Sigmoid colon (tissue), 7 donors: ENCODE measurements around the gene PPP1R12B. TPM values are rescaled to one million over a fixed set of nuclear protein-coding genes. Genes with fewer than 3 reads are reported as not detected.
"Not testable (repeated sequence)": the region's sequence is repeated elsewhere in the genome, so short reads cannot be mapped to it uniquely, and the experiment has no call there.

Experiments
- DNase-seq: peaks from one replicate; pipeline ENCODE4 v3.0.0-alpha.2; 2019
- H3K27ac ChIP-seq, 4 donors: fragments of 200-600 bp; sonication (generic); one replicate each; pipeline ENCODE4 v1.5.1; 2016 to 2019; ENCODE audit warnings: mild to moderate bottlenecking in 1 of 4
- H3K27me3 ChIP-seq, 3 donors: fragments of 200-600 bp; sonication (generic); one replicate each; pipeline ENCODE4 v1.5.1; 2019; ENCODE audit warnings: mild to moderate bottlenecking in 1 of 3
- H3K36me3 ChIP-seq, 4 donors: fragments of 200-600 bp; sonication (generic); one replicate each; pipeline ENCODE4 v1.5.1; 2016 to 2019
- H3K4me1 ChIP-seq, 4 donors: fragments of 200-600 bp; sonication (generic); one replicate each; pipeline ENCODE4 v1.5.1; 2017 to 2019
- H3K4me3 ChIP-seq, 4 donors: fragments of 200-600 bp; sonication (generic); one replicate each; pipeline ENCODE4 v1.5.1; 2017 to 2019; ENCODE audit warnings: mild to moderate bottlenecking in 2 of 4, moderate library complexity in 1 of 4
- H3K9me3 ChIP-seq, 4 donors: fragments of 200-600 bp in 3 of 4; sonication (generic) in 3 of 4; one replicate each; pipeline versions ENCODE4 v1.5.1 to v1.6.1; 2013 to 2019
- EP300 ChIP-seq, 4 donors: sonication (generic); formaldehyde crosslinking; IDR thresholded peaks; one replicate each; pipeline ENCODE4 v1.6.1; 2017; ENCODE audit warnings: antibody characterized with exemption in 4 of 4
- POLR2A ChIP-seq, 2 donors: fragments of 450-650 bp; IDR thresholded peaks; one replicate each; pipeline ENCODE4 v1.6.1; 2016; ENCODE audit warnings: antibody characterized with exemption in 2 of 2, mild to moderate bottlenecking in 2 of 2, moderate library complexity in 2 of 2
- POLR2AphosphoS5 ChIP-seq, 4 donors: sonication (generic); formaldehyde crosslinking; IDR thresholded peaks; one replicate each; pipeline ENCODE4 v1.6.1; 2017; ENCODE audit warnings: antibody characterized with exemption in 4 of 4
- WGBS, 2 donors: extraction: QIAGEN DNeasy Blood & Tissue Kit; methylation state at CpG; one replicate each; pipeline ENCODE4 v1.1.7; 2013; 5-methylcytosine and 5-hydroxymethylcytosine counted together
- intact Hi-C: fragments of 100-400 bp; cut with DNase I; formaldehyde crosslinking; loops from one replicate; pipeline ENCODE4 v1.15.1; 2023
- polyA plus RNA-seq, 3 donors: library from polyadenylated mRNA; stranded (reverse); fragments of 200-250 nt; gene quantifications; one replicate each; pipeline ENCODE4 v1.2.3, GENCODE V29; 2013
- total RNA-seq, 4 donors: library from RNA; depleted of rRNA; stranded (reverse); fragments of >200 nt; gene quantifications; one replicate each; pipeline ENCODE4 v1.1.0, GENCODE V29; 2016
- TF ChIP-seq, protein P1 (sequence below), 4 experiments: fragments of 450-650 bp in 3 of 4; fragments of 200-600 bp in 1 of 4; IDR thresholded peaks; one replicate each; pipeline ENCODE4 v1.5.1; 2016 to 2019; ENCODE audit warnings: antibody characterized with exemption in 4 of 4, mild to moderate bottlenecking in 3 of 4, moderate library complexity in 2 of 4
- donor health status: healthy with polysubstance abuse.
- donor health status: Bipolar disorder and iron deficiency.
- donor health status: healthy.

Gene PPP1R12B
- total and polyA plus RNA-seq, 7 donors = 5.3 to 995 (median 493) TPM

DNA sequence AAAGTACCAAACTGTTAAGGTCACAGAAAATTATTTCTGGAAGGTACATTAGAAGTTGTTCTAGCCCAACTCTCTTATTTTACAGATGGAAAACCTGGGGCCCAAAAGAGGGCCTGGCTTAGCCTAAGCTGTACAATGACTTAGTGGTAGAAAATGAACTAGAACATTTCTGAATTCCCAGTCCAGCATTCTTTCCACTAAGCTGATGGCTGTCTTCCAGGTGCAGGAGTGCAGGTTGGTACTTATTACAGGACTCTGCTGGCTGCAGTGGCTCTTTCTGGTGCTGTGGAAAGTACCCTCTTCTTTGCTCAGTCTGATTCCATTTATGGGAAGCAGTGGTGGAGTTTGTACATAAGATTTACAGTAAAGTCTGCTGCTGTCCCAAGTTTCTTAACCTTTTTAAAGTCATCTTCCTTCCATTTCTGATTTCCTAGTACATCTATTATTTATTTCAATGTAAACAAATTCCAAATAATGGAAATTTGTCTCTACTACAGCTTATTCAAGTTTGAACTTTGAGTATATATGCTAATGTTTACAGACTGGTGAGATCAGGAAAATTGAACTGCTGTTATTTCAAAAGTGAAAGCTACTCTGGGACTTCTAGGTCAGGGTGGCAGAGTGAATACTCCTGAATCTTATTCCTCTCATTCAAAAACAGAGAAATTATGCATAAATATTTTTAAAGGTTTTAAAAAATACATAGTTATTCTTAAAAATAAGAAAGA lies 171.8 kb downstream of the PPP1R12B start:
- H3K4me3 ChIP-seq, H3K27me3 ChIP-seq, intact Hi-C loops, H3K9me3 ChIP-seq, DNase-seq, H3K36me3 ChIP-seq: not testable (repeated sequence)
- Histone ChIP-seq H3K27ac (peak overlapping the region; percentile 65 to 83 (median 77)), H3K4me1 (peaks cover 0 to 53% (median 46%) of the 10 kb centered on the region in 4 donors)

DNA sequence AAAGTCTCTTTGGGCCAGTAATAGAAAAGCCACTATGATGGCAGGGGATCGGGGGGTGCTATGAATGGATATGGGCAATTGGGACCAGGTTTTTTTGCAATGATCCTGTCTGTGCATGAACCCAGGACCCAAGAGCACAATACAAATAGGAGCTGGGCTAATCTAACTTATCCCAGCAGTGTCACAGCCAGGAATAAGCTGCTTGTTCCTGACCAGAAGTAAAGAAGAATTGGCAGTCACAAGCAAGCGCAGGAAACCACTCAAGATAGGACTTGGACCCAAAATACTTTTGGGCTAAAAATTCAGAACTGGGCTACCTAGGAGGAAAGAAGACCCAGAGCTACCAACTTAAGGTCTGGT lies 172.3 kb downstream of the PPP1R12B start:
- H3K4me3 ChIP-seq, H3K9me3 ChIP-seq, DNase-seq, H3K27me3 ChIP-seq, intact Hi-C loops, H3K36me3 ChIP-seq: not testable (repeated sequence)
- WGBS, 2 donors = 98% methylated on average over 2 of the region's 2 CpGs
- peaks cover 0 to 52% (median 46%) of the 10 kb centered on the region in 4 donors for H3K4me1 ChIP-seq
- H3K27ac ChIP-seq = peak overlapping the region; percentile 65 to 83 (median 77)

DNA sequence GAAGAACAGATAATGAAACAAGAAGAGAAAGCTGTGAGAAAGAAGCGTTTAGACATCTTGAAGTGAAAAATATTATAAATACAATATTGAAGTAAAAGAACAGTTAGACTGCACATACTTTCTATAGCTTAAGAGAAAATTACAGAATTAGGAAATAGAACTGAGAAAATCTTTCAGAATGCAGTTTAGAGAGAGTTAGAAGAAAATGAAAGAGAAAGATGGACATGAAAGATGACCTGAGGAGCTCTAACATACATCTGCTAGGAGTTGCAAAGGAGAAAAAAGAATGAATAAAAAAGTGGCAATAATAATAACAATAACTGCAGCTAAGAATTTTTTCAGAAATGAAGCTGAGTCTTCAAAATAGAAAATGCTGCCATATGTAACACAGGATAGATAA lies 173.0 kb downstream of the PPP1R12B start:
- 87 to 92% methylated on average over 1 of the region's 1 CpG for WGBS, 2 donors
- H3K36me3 ChIP-seq, H3K27me3 ChIP-seq, intact Hi-C loops, DNase-seq, H3K4me3 ChIP-seq, H3K9me3 ChIP-seq: not testable (repeated sequence)
- Histone ChIP-seq H3K4me1 (peaks cover 0 to 46% (median 41%) of the 10 kb centered on the region in 4 donors), H3K27ac (peak overlapping the region; percentile 65 to 83 (median 77))

DNA sequence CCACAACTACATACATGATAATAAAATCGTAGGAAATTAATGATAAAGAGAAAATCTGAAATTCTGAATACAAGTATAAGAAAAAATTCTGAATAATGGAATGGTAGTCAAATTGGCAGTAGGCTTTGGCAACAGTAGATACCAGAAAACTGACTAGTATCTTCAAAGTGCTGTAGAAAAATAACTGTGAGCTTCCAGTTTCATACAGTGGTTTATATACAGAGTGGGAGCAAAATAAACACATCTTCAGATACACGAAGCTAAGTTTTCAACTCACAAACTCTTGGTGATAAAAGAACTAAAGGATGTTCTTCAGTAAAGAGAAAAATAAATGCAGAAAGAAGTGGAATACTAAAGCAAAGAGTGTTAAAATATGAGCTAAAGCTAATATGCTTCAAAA lies 173.4 kb downstream of the PPP1R12B start:
- TF ChIP-seq, protein P1, sequence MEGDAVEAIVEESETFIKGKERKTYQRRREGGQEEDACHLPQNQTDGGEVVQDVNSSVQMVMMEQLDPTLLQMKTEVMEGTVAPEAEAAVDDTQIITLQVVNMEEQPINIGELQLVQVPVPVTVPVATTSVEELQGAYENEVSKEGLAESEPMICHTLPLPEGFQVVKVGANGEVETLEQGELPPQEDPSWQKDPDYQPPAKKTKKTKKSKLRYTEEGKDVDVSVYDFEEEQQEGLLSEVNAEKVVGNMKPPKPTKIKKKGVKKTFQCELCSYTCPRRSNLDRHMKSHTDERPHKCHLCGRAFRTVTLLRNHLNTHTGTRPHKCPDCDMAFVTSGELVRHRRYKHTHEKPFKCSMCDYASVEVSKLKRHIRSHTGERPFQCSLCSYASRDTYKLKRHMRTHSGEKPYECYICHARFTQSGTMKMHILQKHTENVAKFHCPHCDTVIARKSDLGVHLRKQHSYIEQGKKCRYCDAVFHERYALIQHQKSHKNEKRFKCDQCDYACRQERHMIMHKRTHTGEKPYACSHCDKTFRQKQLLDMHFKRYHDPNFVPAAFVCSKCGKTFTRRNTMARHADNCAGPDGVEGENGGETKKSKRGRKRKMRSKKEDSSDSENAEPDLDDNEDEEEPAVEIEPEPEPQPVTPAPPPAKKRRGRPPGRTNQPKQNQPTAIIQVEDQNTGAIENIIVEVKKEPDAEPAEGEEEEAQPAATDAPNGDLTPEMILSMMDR (IDR thresholded peaks at IDR 0.05) = no peak
- TF ChIP-seq EP300 (IDR thresholded peaks at IDR 0.05) (no peak), POLR2A (IDR thresholded peaks at IDR 0.05) (no peak), POLR2AphosphoS5 (IDR thresholded peaks at IDR 0.05) (no peak)
- peak overlapping the region in 3 of 4 donors; percentile 34 to 83 (median 77) for H3K27ac ChIP-seq
- intact Hi-C loops = no loop called here
- H3K27me3 ChIP-seq = no peaks in the 10 kb centered on the region
- WGBS, 2 donors = 85 to 86% methylated on average over 2 of the region's 2 CpGs
- H3K4me3 ChIP-seq = no peak overlapping the region
- DNase-seq = no peak
- no peaks in the 10 kb centered on the region for H3K9me3 ChIP-seq
- peaks cover 0 to 43% (median 39%) of the 10 kb centered on the region in 4 donors for H3K4me1 ChIP-seq
- H3K36me3 ChIP-seq = no peaks in the 10 kb centered on the region

DNA sequence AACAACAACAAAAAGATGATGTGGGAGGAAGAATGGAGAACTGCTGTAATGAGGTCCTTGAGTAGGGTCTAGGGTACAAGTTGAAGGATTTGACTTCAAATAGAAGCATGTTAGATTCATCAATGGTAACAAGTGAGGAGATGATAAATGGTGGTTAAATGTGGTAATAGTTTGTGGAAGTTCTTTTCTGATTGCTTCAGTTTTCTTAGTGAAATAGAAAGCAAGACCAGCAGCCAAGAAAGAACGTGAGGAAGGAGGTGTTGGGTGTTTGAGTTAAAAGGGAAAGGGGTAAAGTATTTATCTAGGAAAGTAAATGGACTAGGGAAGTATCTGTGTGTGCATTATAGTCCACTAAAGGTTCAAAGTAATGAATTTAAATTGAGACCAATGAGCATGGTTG lies 177.6 kb downstream of the PPP1R12B start:
- H3K27me3 ChIP-seq, H3K4me3 ChIP-seq, H3K9me3 ChIP-seq, intact Hi-C loops, H3K36me3 ChIP-seq, DNase-seq: not testable (repeated sequence)
- H3K4me1 ChIP-seq = peaks cover 0 to 18% (median 5%) of the 10 kb centered on the region in 4 donors
- WGBS, 2 donors = 68 to 73% methylated on average over 1 of the region's 1 CpG
- H3K27ac ChIP-seq = peak overlapping the region in 1 of 4 donors; percentile 6

DNA sequence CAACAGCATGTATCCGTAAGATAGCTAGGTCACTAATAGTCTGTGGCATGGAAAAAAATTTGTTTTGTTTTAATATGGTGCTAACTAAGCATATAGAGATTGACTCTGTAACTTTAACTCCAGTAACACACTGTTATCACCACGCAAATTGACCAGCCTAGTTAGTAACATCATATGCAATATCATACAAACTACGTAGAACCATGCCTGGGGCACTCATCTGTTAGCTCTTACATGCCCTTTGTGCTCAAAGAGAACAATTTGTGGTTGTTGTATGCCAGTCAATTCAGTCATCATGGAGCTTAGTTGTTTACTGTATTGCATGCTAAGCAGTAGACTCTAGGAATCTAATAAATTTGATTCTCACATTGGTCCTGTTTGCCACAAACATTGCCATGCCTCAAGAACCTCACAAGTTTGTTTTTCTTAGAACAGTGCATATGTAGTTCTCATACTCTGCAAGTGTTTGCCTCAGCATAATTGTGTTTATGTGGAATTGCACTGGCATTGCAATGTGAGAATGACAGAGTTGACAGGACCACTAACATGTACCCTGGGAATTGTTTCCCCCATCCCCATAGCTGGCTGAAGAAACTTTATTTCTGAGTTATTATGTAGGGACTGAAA lies 179.7 kb downstream of the PPP1R12B start:
- intact Hi-C loops, H3K27me3 ChIP-seq, H3K4me3 ChIP-seq, DNase-seq, H3K9me3 ChIP-seq, H3K36me3 ChIP-seq: not testable (repeated sequence)
- 92 to 94% methylated on average over 3 of the region's 3 CpGs for WGBS, 2 donors
- Histone ChIP-seq H3K27ac (peak overlapping the region in 1 of 4 donors; percentile 2), H3K4me1 (peaks cover 0 to 25% (median 4%) of the 10 kb centered on the region in 4 donors)

DNA sequence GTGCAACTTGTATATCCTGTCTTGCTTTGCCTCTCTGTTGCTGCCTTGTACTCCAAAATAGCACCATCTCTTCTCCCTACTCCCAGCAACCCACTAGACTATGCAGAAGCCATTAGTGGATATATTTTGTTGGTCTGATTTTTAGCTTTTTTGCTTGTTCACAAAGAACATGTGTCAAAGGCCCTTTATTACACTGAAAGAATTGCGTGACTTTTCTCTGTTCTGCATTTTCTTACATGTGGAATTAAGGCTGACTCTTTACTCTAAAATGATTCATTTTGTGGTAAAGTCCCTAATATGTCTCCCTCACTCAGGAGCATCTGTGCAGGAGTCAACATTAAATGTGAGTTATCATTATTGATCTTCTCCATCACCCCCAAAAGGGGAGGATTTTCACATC lies 182.2 kb downstream of the PPP1R12B start:
- 81 to 96% methylated on average over 1 of the region's 1 CpG for WGBS, 2 donors
- intact Hi-C loops, DNase-seq, H3K9me3 ChIP-seq, H3K4me3 ChIP-seq, H3K27me3 ChIP-seq, H3K36me3 ChIP-seq: not testable (repeated sequence)
- H3K27ac ChIP-seq = peak overlapping the region in 3 of 4 donors; percentile 42 to 63 (median 47)
- peaks cover 0 to 25% (median 4%) of the 10 kb centered on the region in 4 donors for H3K4me1 ChIP-seq

DNA sequence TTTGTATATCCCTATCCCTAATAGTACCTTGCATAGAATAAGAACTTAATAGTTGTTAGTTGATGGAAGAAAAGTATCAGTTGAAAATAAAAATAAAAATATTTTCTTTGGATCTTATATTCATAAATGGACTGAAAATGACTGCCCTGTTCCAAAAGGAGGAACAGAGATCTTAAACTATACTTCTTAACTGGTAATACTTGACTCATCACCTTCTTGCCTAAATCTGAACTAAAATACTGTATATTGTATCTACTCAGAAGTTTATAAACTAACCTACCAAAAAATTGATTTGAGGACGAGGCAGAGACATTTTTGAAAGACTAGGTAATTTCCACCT lies 182.9 kb downstream of the PPP1R12B start:
- TF ChIP-seq POLR2A (IDR thresholded peaks at IDR 0.05) = no peak
- TF ChIP-seq, protein P1 (IDR thresholded peaks at IDR 0.05) = no peak
- peak overlapping the region; percentile 1 to 63 (median 48) for H3K27ac ChIP-seq
- intact Hi-C loops = no loop called here
- H3K27me3 ChIP-seq = no peaks in the 10 kb centered on the region
- WGBS, 2 donors = 76 to 87% methylated on average over 1 of the region's 1 CpG
- DNase-seq = no peak
- H3K36me3 ChIP-seq = no peaks in the 10 kb centered on the region
- H3K9me3 ChIP-seq = no peaks in the 10 kb centered on the region
- peaks cover 0 to 32% (median 4%) of the 10 kb centered on the region in 4 donors for H3K4me1 ChIP-seq
- no peak overlapping the region for H3K4me3 ChIP-seq

DNA sequence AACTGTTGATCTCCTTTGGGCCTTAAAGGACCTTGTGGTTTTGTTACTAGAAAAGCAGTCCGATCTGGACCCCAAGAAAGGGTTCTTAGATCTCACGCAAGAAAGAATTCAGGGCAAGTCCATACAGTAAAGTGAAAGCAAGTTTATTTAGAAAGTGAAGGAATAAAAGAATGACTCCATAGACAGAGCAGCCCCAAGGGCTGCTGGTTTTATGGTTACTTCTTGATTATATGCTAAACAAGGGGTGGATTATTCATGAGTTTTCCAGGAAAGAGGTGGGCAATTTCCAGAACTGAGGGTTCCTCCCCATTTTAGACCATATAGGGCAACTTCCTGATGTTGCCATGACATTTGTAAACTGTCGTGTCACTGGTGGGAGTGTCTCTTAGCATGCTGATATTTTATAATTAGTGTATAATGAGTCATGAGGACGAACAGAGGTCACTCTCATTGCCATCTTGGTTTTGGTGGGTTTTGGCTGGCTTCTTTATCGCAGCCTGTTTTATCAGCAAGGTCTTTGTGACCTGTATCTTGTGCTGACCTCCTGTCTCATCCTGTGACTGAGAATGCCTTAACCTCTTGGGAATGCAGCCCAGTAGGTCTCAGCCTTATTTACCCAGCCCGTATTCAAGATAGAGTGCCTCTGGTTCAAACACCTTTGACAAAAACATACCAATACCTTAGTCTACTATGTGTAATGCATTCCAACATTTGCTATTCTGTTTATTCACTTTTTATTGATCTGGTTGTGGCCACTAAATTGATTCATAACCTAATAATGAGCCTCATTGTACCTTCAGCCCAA lies 183.5 kb downstream of the PPP1R12B start:
- H3K9me3 ChIP-seq, H3K36me3 ChIP-seq, intact Hi-C loops, H3K4me3 ChIP-seq, DNase-seq, H3K27me3 ChIP-seq: not testable (repeated sequence)
- peaks cover 0 to 30% (median 4%) of the 10 kb centered on the region in 4 donors for H3K4me1 ChIP-seq
- peak overlapping the region; percentile 1 to 63 (median 48) for H3K27ac ChIP-seq
- WGBS, 2 donors = 76 to 77% methylated on average over 6 of the region's 6 CpGs
